T-helper 17 cell (primary cell): ENCODE data around the gene HECW1. TPM values are rescaled to one million over a fixed set of nuclear protein-coding genes. Genes with fewer than 3 reads are reported as not detected.

ENCODE experiments used
- ATAC-seq: fragments of 150-1000 bp; cut with Tn5 transposase; 2 replicates; pipeline ENCODE4 v1.10.0; 2021; ENCODE audit warnings: mild to moderate bottlenecking, moderate library complexity
- DNase-seq, 3 donors: peaks; one replicate each; pipeline versions ENCODE4 v3.0.0 to v3.0.0-alpha.2; 2020 to 2021
- H3K9me3 ChIP-seq: one replicate; pipeline ENCODE4 v1.7.0; 2013; ENCODE audit warnings: low read length, mild to moderate bottlenecking; ENCODE audit not compliant: control insufficient read depth, poor library complexity, severe bottlenecking
- H3K27ac Mint-ChIP-seq: one replicate; pipeline ENCODE4 v1.8.0; 2022; ENCODE audit warnings: mild to moderate bottlenecking, moderate library complexity, mixed read lengths
- H3K27me3 Mint-ChIP-seq: one replicate; pipeline ENCODE4 v1.8.0; 2022; ENCODE audit warnings: mixed read lengths
- H3K36me3 Mint-ChIP-seq: one replicate; pipeline ENCODE4 v1.8.0; 2022; ENCODE audit warnings: low read depth, mixed read lengths
- H3K4me1 Mint-ChIP-seq: one replicate; pipeline ENCODE4 v1.8.0; 2022; ENCODE audit warnings: mild to moderate bottlenecking, mixed read lengths
- H3K4me3 Mint-ChIP-seq: one replicate; pipeline ENCODE4 v1.8.0; 2022; ENCODE audit warnings: mild to moderate bottlenecking, moderate library complexity, mixed read lengths
- total RNA-seq, 4 donors: library from RNA in 2 of 4; stranded (reverse) in 2 of 4; gene quantifications; one replicate each; pipeline ENCODE4 v1.2.3 and lab custom pipeline; 2022 to 2026

HECW1 gene
- total RNA-seq, 2 donors from 2014 or later: not detected

DNA sequence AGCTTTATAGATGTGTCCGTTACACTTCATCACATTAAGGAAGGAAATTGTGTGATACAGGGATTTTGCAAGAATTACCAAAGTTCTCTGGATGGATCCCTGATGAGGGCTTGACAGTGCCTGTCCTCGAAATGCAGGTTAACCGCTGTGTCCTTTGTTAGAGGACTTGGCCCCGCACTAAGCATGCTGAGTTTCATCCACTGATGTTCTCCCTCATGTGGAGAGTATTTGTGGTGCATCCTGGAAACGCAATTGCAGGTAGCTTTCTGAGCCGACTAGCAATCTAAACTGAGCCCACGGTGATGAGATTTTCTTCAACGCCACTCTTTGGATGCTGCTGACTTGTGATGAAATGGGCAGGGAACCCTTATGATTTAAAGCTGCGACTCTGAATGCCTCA lies 398.6 kb downstream of the HECW1 start:
- Mint-ChIP-seq H3K27ac (no peak overlapping the region), H3K27me3 (peaks cover 76% of the 10 kb centered on the region), H3K36me3 (peaks cover 8% of the 10 kb centered on the region), H3K4me3 (no peak overlapping the region), H3K4me1 (peaks cover 8% of the 10 kb centered on the region)
- DNase-seq: no peak
- no peaks in the 10 kb centered on the region for H3K9me3 ChIP-seq
- no peak for ATAC-seq

DNA sequence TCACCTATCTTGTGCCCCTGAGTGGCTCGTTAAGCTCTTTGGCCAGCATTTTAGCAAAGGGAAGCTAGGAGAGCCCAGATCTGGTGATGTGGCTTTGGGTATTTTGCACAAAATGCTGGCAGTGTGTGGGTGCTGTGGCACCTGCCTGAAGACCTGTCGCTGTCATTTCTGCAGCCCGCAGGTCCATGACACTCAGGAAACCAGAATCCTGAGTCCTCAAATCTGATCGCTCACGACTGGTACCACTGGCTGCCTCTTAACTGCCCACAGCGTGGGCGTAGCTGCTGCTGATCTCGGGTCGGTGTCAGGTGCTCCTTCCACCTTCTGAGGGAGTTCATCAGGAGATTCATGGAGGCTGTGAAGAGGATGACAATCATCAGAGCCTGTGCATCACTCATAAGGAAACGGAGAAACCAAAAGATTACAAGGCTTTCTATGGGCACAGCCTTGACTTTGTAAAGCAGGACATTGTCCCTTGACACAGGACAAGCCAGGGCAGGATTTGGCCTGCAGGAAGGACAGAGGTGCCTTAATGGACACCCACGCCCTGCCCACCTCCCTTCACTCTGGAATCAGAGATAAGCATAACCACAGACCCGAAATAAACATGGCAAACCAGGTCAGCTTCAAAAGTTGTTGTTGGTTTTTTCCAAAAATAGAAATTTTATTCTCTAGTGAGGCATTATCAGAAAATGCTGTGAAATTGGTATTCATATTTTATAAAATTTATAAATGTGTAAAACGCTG lies 399.5 kb downstream of the HECW1 start:
- no peaks in the 10 kb centered on the region for H3K9me3 ChIP-seq
- H3K4me3 Mint-ChIP-seq: no peak overlapping the region
- DNase-seq (no peak), ATAC-seq (no peak)
- H3K4me1 Mint-ChIP-seq: peaks cover 9% of the 10 kb centered on the region
- H3K36me3 Mint-ChIP-seq: peaks cover 8% of the 10 kb centered on the region
- peaks cover 80% of the 10 kb centered on the region for H3K27me3 Mint-ChIP-seq
- H3K27ac Mint-ChIP-seq: peak overlapping the region; percentile 41

DNA sequence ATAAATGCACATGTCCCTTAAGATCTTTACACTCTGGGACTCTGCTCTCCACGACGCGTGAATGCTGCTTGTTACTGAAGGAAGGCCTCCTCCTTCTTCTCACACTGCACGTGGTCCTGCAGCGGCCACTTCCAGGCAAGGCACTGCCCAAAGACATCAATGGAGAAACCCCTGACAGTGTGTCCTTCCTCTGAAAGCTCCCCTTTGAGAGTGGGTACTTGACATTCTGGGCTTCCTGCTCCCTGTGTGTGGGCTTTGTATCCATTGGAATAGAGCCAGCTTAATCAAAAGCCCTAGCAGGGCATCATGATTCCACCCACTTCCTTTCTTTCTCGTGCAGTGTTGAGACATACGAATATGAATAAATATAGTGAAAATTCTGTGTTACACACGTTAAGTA lies 400.8 kb downstream of the HECW1 start:
- no peak for DNase-seq
- no peak for ATAC-seq
- Mint-ChIP-seq H3K27ac (no peak overlapping the region), H3K36me3 (peaks cover 6% of the 10 kb centered on the region), H3K27me3 (peaks cover 77% of the 10 kb centered on the region), H3K4me3 (no peak overlapping the region), H3K4me1 (peaks cover 9% of the 10 kb centered on the region)
- no peaks in the 10 kb centered on the region for H3K9me3 ChIP-seq

DNA sequence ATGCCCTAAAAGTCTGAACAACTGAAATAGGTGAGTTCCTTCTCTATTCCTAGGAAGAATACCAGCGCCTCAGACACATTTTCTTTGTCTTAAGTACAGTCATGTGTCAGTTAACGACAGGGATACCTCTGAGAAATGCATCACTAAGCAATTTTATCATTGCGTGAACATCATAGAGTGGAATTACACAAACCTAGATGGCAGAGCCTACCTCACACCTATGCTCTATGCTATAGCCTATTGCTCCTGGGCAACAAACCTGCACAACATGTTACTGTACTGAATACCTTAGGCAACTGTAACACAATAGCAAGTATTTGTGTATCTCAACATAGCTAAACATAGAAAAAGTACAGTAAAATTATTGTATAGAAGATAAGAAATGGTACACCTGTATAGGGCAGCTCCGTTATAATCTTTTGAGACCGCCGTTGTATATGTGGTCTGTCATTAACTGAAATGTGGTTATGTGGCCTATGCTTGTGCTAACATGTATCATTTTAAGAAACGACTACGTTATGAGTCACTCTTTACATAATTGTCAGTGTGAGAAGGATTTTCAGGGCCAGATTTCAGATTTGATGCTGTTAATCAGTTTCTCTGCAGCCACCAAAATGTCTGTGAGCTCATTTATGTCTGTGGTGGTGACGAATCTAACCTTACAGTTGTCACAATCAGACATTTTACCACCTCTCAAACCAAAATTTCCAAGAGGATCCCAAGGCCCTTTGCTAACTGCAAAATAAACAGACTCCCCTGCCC lies 404.3 kb downstream of the HECW1 start:
- H3K9me3 ChIP-seq: no peaks in the 10 kb centered on the region
- peaks cover 9% of the 10 kb centered on the region for H3K4me1 Mint-ChIP-seq
- no peak for DNase-seq
- no peak overlapping the region for H3K4me3 Mint-ChIP-seq
- H3K27me3 Mint-ChIP-seq: peaks cover 46% of the 10 kb centered on the region
- peaks cover 6% of the 10 kb centered on the region for H3K36me3 Mint-ChIP-seq
- no peak overlapping the region for H3K27ac Mint-ChIP-seq
- peak; percentile 50 for ATAC-seq

DNA sequence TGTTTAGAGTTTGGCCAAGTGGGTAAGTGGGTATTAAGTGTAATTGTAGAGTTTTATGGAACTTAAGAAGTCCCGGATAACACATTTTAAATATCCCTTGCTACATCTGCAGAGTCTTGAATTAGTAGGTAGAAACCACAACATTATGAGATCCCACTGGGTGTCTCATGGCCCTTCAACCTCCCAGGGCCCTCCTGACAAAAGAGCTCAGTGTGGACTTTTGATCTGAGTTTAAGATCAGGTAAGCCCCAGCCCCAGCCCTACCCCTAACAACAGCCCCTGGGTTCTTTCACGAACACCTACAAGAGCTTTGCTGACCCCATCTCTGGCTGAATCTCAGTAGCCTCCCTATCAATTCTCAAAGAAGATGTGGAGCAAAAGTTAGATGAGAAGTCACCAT lies 405.0 kb downstream of the HECW1 start:
- Mint-ChIP-seq H3K27ac (no peak overlapping the region), H3K36me3 (peaks cover 6% of the 10 kb centered on the region), H3K4me3 (no peak overlapping the region), H3K4me1 (peaks cover 6% of the 10 kb centered on the region), H3K27me3 (peaks cover 42% of the 10 kb centered on the region)
- ATAC-seq: no peak
- DNase-seq: no peak
- no peaks in the 10 kb centered on the region for H3K9me3 ChIP-seq

DNA sequence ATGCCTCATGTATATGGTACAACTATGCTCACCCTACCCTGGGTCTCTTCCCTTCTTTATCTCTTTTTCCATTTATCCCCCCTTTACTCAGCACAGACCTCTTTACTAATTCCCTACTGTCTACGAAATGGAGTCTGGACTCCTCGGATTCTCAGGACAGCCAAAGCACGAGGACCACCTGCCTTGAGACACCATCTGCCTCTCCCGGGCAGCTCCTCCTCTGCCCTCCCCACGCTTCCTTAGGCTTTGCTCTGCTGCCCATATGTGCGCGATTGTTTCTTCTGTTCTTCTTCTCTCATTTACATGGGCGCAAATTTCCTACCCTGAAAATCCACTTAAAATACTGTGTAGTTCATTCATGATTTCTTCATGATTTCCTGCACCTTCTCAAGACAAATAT lies 407.8 kb downstream of the HECW1 start:
- H3K27ac Mint-ChIP-seq: no peak overlapping the region
- H3K4me3 Mint-ChIP-seq: no peak overlapping the region
- H3K9me3 ChIP-seq: no peaks in the 10 kb centered on the region
- DNase-seq: no peak
- no peak for ATAC-seq
- peaks cover 17% of the 10 kb centered on the region for H3K27me3 Mint-ChIP-seq
- no peaks in the 10 kb centered on the region for H3K36me3 Mint-ChIP-seq
- peaks cover 2% of the 10 kb centered on the region for H3K4me1 Mint-ChIP-seq

DNA sequence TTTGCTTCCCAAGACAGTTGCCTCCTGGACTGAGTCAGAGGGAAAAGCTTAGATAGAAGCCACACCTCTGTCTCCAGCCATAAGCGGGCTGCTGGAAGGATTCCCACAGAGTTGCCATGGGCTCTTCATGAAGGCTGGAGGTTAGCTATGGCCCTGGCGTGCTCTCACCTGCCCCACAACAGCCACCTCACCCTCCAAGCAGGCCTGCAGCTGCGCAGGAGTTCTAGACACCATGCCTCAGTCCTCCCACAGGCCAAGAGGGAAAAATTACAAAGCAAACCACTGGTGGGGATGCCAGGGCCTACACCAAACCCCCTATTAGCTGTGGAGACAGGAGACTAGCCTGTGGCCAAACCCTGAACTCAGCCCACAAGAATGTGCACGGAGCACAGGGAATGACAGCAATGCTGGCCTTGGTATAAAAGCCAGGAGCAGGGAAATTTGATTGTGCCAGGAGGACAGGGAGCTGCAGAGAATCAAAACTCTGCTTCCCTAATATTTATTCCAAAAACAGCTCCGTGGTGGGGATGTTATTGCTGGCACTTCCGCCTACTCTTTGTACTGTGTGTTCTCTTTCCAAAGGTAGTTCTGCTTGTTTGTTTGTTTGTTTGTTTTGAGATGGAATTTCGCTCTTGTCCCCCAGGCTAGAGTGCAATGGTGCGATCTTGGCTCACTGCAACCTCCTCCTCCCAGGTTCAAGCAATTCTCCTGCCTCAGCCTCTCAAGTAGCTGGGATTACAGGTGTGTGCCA lies 410.1 kb downstream of the HECW1 start:
- Mint-ChIP-seq H3K36me3 (no peaks in the 10 kb centered on the region), H3K27me3 (no peaks in the 10 kb centered on the region), H3K4me3 (no peak overlapping the region), H3K4me1 (no peaks in the 10 kb centered on the region), H3K27ac (no peak overlapping the region)
- no peaks in the 10 kb centered on the region for H3K9me3 ChIP-seq
- ATAC-seq (no peak), DNase-seq (no peak)

DNA sequence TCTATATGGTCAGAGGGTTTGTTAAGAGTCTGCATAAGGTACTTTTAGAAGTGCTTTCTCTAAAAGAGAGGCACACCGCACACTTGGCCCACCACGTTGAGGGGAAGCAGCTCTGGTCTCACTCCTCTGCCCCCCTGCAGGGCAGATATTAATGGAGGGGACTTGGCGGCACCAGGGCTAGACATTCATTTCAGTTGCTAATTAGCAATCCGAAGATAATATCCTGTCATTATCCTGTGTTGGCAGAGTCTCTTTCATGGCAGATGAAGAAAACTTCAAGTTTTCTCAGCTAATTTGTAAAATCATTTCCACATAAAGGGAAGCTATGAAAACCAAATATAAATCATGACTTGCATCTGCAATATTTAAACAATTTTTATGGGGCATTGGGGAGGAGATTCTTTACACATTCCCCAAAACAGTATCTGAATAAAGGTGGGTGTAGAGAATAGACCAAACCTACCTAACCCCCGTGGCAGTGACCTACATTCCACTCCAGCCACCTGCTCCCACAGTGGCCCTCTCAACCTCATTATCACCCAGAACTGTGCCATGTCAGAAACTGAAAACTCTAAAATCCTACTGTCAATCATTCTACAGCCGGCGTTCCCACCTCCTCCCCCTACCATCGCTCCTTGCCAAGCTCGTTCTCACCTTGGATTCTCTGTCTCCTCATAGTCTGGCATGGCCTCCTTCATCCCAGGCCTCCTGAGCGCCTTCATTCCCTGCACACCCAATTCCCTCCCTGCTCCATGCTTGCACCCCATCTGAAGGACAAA lies 416.3 kb downstream of the HECW1 start:
- H3K27ac Mint-ChIP-seq: no peak overlapping the region
- no peaks in the 10 kb centered on the region for H3K4me1 Mint-ChIP-seq
- DNase-seq: no peak
- H3K4me3 Mint-ChIP-seq: no peak overlapping the region
- no peaks in the 10 kb centered on the region for H3K36me3 Mint-ChIP-seq
- no peak for ATAC-seq
- H3K27me3 Mint-ChIP-seq: no peaks in the 10 kb centered on the region
- H3K9me3 ChIP-seq: no peaks in the 10 kb centered on the region

DNA sequence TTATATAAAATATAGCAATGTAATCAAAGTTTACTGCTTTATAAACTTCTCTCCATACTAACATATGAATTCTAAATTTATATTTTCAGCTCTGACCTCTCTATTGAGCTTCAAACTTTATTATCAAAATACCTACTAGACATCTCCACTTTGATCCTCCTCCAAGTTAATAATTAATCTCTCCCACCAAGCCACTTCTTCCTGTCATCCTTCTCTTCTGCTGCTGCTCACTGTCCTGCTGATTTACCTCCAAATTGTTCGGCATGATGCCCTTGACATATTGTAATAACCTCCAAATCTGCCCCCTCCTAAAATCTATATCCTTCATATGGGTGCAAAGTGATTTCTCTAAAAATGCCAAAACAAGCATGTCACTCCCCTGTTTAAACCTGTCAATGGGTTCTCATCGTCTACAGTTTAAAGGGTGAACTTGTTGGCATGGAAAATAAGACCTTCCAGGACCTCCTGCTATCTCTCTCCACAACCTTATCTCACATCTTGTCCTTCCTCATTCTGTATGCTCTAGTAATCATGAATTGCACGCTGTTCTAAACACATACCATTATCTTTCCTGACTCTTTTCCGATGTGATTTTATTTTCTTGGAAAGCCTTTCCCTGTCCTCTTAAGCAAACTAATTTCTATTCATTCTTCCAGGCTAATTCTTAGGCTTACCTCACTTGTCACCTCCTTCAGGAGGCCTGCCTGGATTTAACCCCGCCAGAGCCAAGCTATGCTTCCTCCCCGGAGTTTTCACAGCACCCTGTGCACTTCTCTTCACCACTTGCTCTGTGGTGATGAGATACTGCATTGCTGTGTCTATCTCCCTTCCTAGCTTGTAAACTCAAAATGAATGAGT lies 418.3 kb downstream of the HECW1 start:
- DNase-seq (no peak), ATAC-seq (no peak)
- Mint-ChIP-seq H3K4me3 (no peak overlapping the region), H3K36me3 (no peaks in the 10 kb centered on the region), H3K27ac (no peak overlapping the region), H3K4me1 (no peaks in the 10 kb centered on the region), H3K27me3 (peaks cover 5% of the 10 kb centered on the region)
- H3K9me3 ChIP-seq: no peaks in the 10 kb centered on the region

DNA sequence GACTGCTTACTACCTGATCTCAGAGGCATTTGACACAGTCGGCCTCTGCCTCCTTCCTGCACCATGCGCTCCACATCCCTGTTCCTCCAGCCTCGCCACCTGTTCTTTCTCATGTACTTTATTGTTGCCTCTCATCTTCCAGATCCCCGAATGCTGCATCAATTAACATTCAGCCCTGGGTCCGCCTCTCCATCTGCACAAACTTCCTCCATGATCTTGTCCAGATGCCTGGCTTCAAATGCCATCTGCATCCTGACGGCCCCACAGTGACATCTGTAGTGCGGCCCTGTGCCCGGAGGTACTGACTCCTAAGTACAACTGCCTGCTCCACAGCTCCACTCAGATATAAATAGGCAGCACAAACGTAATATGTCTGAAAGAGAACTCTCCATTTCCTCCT lies 419.3 kb downstream of the HECW1 start:
- Mint-ChIP-seq H3K27me3 (peaks cover 5% of the 10 kb centered on the region), H3K36me3 (no peaks in the 10 kb centered on the region), H3K4me1 (no peaks in the 10 kb centered on the region), H3K4me3 (no peak overlapping the region), H3K27ac (no peak overlapping the region)
- ATAC-seq: no peak
- no peak for DNase-seq
- H3K9me3 ChIP-seq: no peaks in the 10 kb centered on the region

DNA sequence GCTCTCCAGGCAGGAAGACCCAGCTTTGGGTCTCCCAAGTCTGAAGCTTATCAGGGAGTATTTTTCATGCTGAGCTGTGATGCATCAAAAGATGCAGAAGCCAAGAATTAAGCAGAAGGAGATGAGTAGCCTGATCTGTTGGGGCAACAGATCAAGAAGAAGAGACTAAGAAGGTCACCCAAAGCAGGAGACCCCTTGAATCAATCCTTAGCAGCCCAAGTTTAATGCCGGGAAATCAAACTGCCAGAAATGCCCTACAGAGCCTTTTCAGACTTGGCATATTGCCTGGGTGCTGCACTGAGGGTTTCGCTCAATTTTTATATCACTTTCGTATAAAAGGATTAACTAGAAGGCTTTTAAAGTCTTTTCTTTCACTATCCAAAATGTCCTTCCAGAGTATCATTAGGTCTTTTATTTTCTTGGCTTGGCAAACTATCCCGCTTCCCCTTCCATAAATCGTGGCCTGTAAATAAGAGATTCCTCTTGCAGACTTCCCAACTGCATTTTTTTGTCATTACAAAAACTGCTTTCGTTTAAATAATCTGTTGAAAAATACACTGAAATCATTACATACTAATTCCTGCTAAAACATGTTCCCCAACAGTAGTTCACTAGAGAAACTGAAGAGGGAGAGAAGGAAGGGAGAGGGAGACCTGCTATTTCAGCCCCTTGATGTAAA lies 421.5 kb downstream of the HECW1 start:
- Mint-ChIP-seq H3K27ac (no peak overlapping the region), H3K4me3 (no peak overlapping the region), H3K27me3 (peaks cover 5% of the 10 kb centered on the region), H3K4me1 (no peaks in the 10 kb centered on the region), H3K36me3 (no peaks in the 10 kb centered on the region)
- no peaks in the 10 kb centered on the region for H3K9me3 ChIP-seq
- no peak for ATAC-seq
- no peak for DNase-seq

DNA sequence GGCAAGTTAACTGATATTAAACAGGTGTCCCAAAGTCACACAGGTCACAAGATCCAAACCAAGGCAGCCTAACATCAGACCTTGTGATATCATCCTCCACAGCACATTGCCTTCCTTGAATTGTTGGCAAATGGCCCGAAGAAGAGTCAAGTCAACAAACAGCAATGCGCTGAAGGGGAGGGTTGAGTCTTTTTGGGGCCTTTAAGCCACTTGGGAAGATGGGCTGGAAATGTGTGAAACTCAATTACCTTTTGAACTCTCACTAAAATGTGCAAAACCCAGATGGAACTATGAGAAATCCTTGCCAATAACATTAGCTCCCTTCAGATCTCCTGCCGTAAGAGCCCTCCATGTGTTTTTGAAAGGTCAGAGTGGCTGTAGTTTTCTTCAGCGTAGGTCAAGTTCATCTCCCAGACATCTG lies 422.6 kb downstream of the HECW1 start:
- H3K27ac Mint-ChIP-seq: no peak overlapping the region
- no peak overlapping the region for H3K4me3 Mint-ChIP-seq
- H3K4me1 Mint-ChIP-seq: no peaks in the 10 kb centered on the region
- no peaks in the 10 kb centered on the region for H3K36me3 Mint-ChIP-seq
- no peaks in the 10 kb centered on the region for H3K9me3 ChIP-seq
- no peak for ATAC-seq
- H3K27me3 Mint-ChIP-seq: peaks cover 5% of the 10 kb centered on the region
- no peak for DNase-seq
